Esophagus squamous epithelium (tissue), 5 donors: ENCODE measurements around the gene TP53. TPM values are rescaled to one million over a fixed set of nuclear protein-coding genes. Genes with fewer than 3 reads are reported as not detected.

Experiments
- DNase-seq: peaks from one replicate; lab custom pipeline; 2025; lab: John Stamatoyannopoulos, UW
- H3K27ac ChIP-seq, 4 donors: fragments of 200-600 bp; sonication (generic); one replicate each; pipeline ENCODE4 v1.5.1; 2016 to 2019; ENCODE audit warnings: mild to moderate bottlenecking in 1 of 4
- H3K27me3 ChIP-seq, 4 donors: fragments of 200-600 bp; sonication (generic); 1 replicate in 3 of 4; 2 replicates in 1 of 4; pipeline versions ENCODE4 v1.5.1 to v1.6.0; 2017 to 2021; ENCODE audit warnings: antibody characterized with exemption in 1 of 4
- H3K36me3 ChIP-seq, 3 donors: fragments of 200-600 bp; sonication (generic); one replicate each; pipeline ENCODE4 v1.5.1; 2016 to 2019
- H3K4me1 ChIP-seq, 3 donors: fragments of 200-600 bp; sonication (generic); one replicate each; pipeline ENCODE4 v1.5.1; 2017 to 2019
- H3K4me3 ChIP-seq, 4 donors: fragments of 200-600 bp; sonication (generic); 1 replicate in 3 of 4; 2 replicates in 1 of 4; pipeline ENCODE4 v1.5.1; 2016 to 2019; ENCODE audit warnings: mild to moderate bottlenecking in 2 of 4, moderate library complexity in 1 of 4
- H3K9me3 ChIP-seq, 3 donors: fragments of 200-600 bp; sonication (generic); one replicate each; pipeline ENCODE4 v1.5.1; 2016 to 2019
- CTCF ChIP-seq, 6 experiments: fragments of 450-650 bp in 4 of 6; fragments of 200-600 bp in 2 of 6; sonication (generic) in 2 of 6; IDR thresholded peaks; one replicate each; pipeline ENCODE4 v1.5.1; 2016 to 2019; ENCODE audit warnings: antibody characterized with exemption in 6 of 6, mild to moderate bottlenecking in 4 of 6, moderate library complexity in 4 of 6
- POLR2A ChIP-seq, 4 donors: fragments of 450-650 bp; IDR thresholded peaks; one replicate each; pipeline ENCODE4 v1.6.1; 2017; ENCODE audit warnings: antibody characterized with exemption in 4 of 4, mild to moderate bottlenecking in 4 of 4, moderate library complexity in 3 of 4
- WGBS, 2 donors: methylation state at CpG; one replicate each; pipeline ENCODE4 v1.1.5; 2018; 5-methylcytosine and 5-hydroxymethylcytosine counted together
- intact Hi-C: fragments of 100-400 bp; cut with DNase I; formaldehyde crosslinking; loops from one replicate; pipeline ENCODE4 v1.15.0; 2022
- total RNA-seq, 4 donors: library from RNA; depleted of rRNA; stranded (reverse); fragments of >200 nt; gene quantifications; one replicate each; pipeline ENCODE4 v1.1.0, GENCODE V29; 2016
- donor health status: DM: yes; HTN: yes; CAD: no.

The TP53 gene
- total RNA-seq, 4 donors from 2014 or later = 26.6 to 35.1 (median 33.9) TPM

GRCh38 chr17:7711051-7711755 lies 23.9 kb upstream of the TP53 start:
- Histone ChIP-seq H3K4me3 (no peak overlapping the region), H3K4me1 (peaks cover under 1 to 3% (median under 1%) of the 10 kb centered on the region in 3 donors), H3K36me3 (no peaks in the 10 kb centered on the region), H3K27me3 (peaks cover 0 to 100% (median 4%) of the 10 kb centered on the region in 4 donors), H3K9me3 (no peaks in the 10 kb centered on the region), H3K27ac (no peak overlapping the region)
- intact Hi-C loops = no loop called here
- WGBS, 2 donors = 55 to 77% methylated on average over 6 to 7 of the region's 7 CpGs
- no peak for DNase-seq
- TF ChIP-seq POLR2A (IDR thresholded peaks at IDR 0.05) (no peak), CTCF (IDR thresholded peaks at IDR 0.05) (peak in 1 of 6 experiments; percentile 24)

- no peaks in the 10 kb centered on the region for H3K36me3 ChIP-seq
- H3K27ac ChIP-seq = no peak overlapping the region
- H3K4me1 ChIP-seq = peaks cover 3 to 9% (median 5%) of the 10 kb centered on the region in 3 donors
- 53 to 76% methylated on average over 5 to 7 of the region's 7 CpGs for WGBS, 2 donors
- no peak overlapping the region for H3K4me3 ChIP-seq
- TF ChIP-seq CTCF (IDR thresholded peaks at IDR 0.05) (no peak), POLR2A (IDR thresholded peaks at IDR 0.05) (no peak)
- intact Hi-C loops = no loop called here
- H3K27me3 ChIP-seq = peaks cover 0 to 100% (median 7%) of the 10 kb centered on the region in 4 donors
- no peak for DNase-seq
- H3K9me3 ChIP-seq = no peaks in the 10 kb centered on the region
Observed at GRCh38 chr17:7710301-7710700, 23.0 kb upstream of the TP53 start.

- Histone ChIP-seq H3K27me3 (peaks cover 0 to 100% (median 13%) of the 10 kb centered on the region in 4 donors), H3K4me1 (peaks cover 16 to 22% (median 18%) of the 10 kb centered on the region in 3 donors), H3K27ac (no peak overlapping the region), H3K36me3 (no peaks in the 10 kb centered on the region), H3K9me3 (no peaks in the 10 kb centered on the region), H3K4me3 (no peak overlapping the region)
- intact Hi-C loops = no loop called here
- TF ChIP-seq POLR2A (IDR thresholded peaks at IDR 0.05) = no peak
- no peak for TF ChIP-seq CTCF (IDR thresholded peaks at IDR 0.05)
- DNase-seq = no peak
- WGBS, 2 donors = 75 to 90% methylated on average over 1 to 3 of the region's 11 CpGs
Observed at GRCh38 chr17:7709031-7709430, 21.7 kb upstream of the TP53 start.

- no peak for TF ChIP-seq POLR2A (IDR thresholded peaks at IDR 0.05)
- TF ChIP-seq CTCF (IDR thresholded peaks at IDR 0.05) = no peak
- Histone ChIP-seq H3K27me3 (peaks cover 0 to 100% (median 14%) of the 10 kb centered on the region in 4 donors), H3K4me3 (no peak overlapping the region), H3K27ac (no peak overlapping the region), H3K4me1 (peaks cover 19 to 28% (median 20%) of the 10 kb centered on the region in 3 donors), H3K36me3 (no peaks in the 10 kb centered on the region), H3K9me3 (no peaks in the 10 kb centered on the region)
- WGBS, 2 donors = 81 to 87% methylated on average over 11 to 12 of the region's 22 CpGs
- DNase-seq = no peak
- intact Hi-C loops = no loop called here
Observed at GRCh38 chr17:7707858-7708750, 20.8 kb upstream of the TP53 start.
